Forelimb muscle (tissue), 1 donor: ENCODE results near the gene CFHR1. TPM values are rescaled to one million over a fixed set of nuclear protein-coding genes. Genes with fewer than 3 reads are reported as not detected.

Experiments used
- DNase-seq: peaks from one replicate; pipeline ENCODE4 v3.0.0-alpha.2; 2013; ENCODE audit warnings: low read depth
- polyA plus RNA-seq: library from polyadenylated mRNA; unstranded; fragments of 120-200 nt; gene quantifications from one replicate; pipeline ENCODE4 v1.2.1, GENCODE V29; 2013; ENCODE audit not compliant: insufficient read length

Gene CFHR1
- polyA plus RNA-seq, 1 donor, result not detected

DNA sequence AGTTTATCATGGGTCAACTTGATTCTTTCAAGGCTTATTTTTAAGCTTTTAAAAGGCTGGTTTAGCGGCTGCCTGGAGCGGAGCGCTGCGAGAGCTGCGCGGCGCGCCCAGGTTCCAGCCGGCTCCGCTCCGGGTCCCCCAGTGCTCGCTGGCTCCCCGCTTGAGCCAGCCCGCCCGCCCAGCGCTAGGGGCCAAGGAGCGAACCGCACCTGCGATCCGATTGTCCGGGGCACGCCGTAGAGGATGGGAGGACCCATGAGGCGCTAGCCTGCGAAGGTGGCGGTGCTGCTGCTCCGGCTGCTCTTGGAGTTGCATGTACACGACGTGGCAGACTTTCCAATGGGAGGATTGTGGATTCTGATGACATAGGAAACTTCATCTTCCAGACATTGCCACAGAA is 58.4 kb downstream of the CFHR1 start:
- no peak for DNase-seq

Other genes starting within 250 kb of the CFHR1 start
- gene KCNT2, start 211.3 kb upstream of the CFHR1 start, polyA plus RNA-seq, result 6.4 TPM
- gene CFH, start 167.7 kb upstream of the CFHR1 start, polyA plus RNA-seq, result 102 TPM
- 2.5 TPM for gene CFHR3, start 44.9 kb upstream of the CFHR1 start, polyA plus RNA-seq
- gene CFHR4, start 68.3 kb downstream of the CFHR1 start, polyA plus RNA-seq, result not detected
- not detected for gene CFHR2, start 124.0 kb downstream of the CFHR1 start, polyA plus RNA-seq
- not detected for gene CFHR5, start 157.8 kb downstream of the CFHR1 start, polyA plus RNA-seq
- gene F13B, start 247.5 kb downstream of the CFHR1 start, polyA plus RNA-seq, result not detected